Fibroblast of lung (primary cell): Measurements from ENCODE around the gene TGFB1. TPM values are rescaled to one million over a fixed set of nuclear protein-coding genes. Genes with fewer than 3 reads are reported as not detected.
A peak's percentile ranks its signal among the peaks of the same experiment; 100 is the strongest.

Experiments used
- DNase-seq, 2 donors: peaks; one replicate each; pipeline versions ENCODE4 v3.0.0 to v3.0.0-alpha.2; 2010; ENCODE audit warnings: low read depth in 2 of 2
- H2AFZ ChIP-seq: 2 replicates; pipeline ENCODE4 v1.5.1; 2012; ENCODE audit warnings: low read length, control low read depth, inconsistent platforms
- H3K27ac ChIP-seq: 2 replicates; pipeline ENCODE4 v1.5.1; 2011; ENCODE audit warnings: low read length, control low read depth; ENCODE audit not compliant: insufficient read depth
- H3K27me3 ChIP-seq: 2 replicates; pipeline ENCODE4 v1.5.1; 2011; ENCODE audit warnings: mild to moderate bottlenecking, low read length; ENCODE audit not compliant: control insufficient read depth, insufficient read depth
- H3K36me3 ChIP-seq: 2 replicates; pipeline ENCODE4 v1.5.1; 2011; ENCODE audit warnings: low read length; ENCODE audit not compliant: control insufficient read depth, insufficient read depth
- H3K4me1 ChIP-seq: 2 replicates; pipeline ENCODE4 v1.5.1; 2011; ENCODE audit warnings: low read length; ENCODE audit not compliant: control insufficient read depth, insufficient read depth; ENCODE audit errors: extremely low read depth
- H3K4me2 ChIP-seq: 2 replicates; pipeline ENCODE4 v1.5.1; 2011; ENCODE audit warnings: low read length, control low read depth; ENCODE audit not compliant: insufficient read depth; ENCODE audit errors: extremely low read depth
- H3K4me3 ChIP-seq, 4 experiments: fragments of 200-600 bp in 1 of 4; sonication (generic) in 1 of 4; replicated peaks in 1 of 4; 2 replicates each; pipeline ENCODE4 v1.5.1; 2011 to 2016; ENCODE audit warnings: low read length in 4 of 4, low read depth in 3 of 4, mild to moderate bottlenecking in 3 of 4, control low read depth in 2 of 4, inconsistent platforms in 1 of 4, mixed read lengths in 1 of 4; ENCODE audit not compliant: insufficient read depth in 1 of 4; ENCODE audit errors: control extremely low read depth in 1 of 4
- H3K79me2 ChIP-seq: 2 replicates; pipeline ENCODE4 v1.5.1; 2012; ENCODE audit warnings: mild to moderate bottlenecking, low read length, inconsistent platforms; ENCODE audit not compliant: control insufficient read depth, insufficient read depth
- H3K9ac ChIP-seq: 2 replicates; pipeline ENCODE4 v1.5.1; 2011; ENCODE audit warnings: mild to moderate bottlenecking, low read length, control low read depth; ENCODE audit not compliant: insufficient read depth
- H3K9me3 ChIP-seq: 2 replicates; pipeline ENCODE4 v1.5.1; 2012; ENCODE audit warnings: low read depth, low read length; ENCODE audit not compliant: control insufficient read depth, insufficient read depth
- H4K20me1 ChIP-seq: 2 replicates; pipeline ENCODE4 v1.5.1; 2011; ENCODE audit warnings: low read length; ENCODE audit not compliant: control insufficient read depth, insufficient read depth; ENCODE audit errors: extremely low read depth
- CTCF ChIP-seq, 2 donors: IDR thresholded peaks in 1 of 2; conservative IDR thresholded peaks in 1 of 2; 1 replicate in 1 of 2; 2 replicates in 1 of 2; pipeline ENCODE4 v1.5.1; 2011 to 2012; ENCODE audit warnings: low read length in 2 of 2, control low read depth in 1 of 2, inconsistent platforms in 1 of 2, low read depth in 1 of 2, mild to moderate bottlenecking in 1 of 2
- EZH2 ChIP-seq: IDR thresholded peaks from 2 replicates; pipeline ENCODE4 v1.5.1; 2012; ENCODE audit warnings: low read length, control low read depth, mild to moderate bottlenecking; ENCODE audit errors: missing control alignments
- polyA minus RNA-seq: library from RNA; depleted of rRNA, polyadenylated mRNA; stranded (reverse); fragments of >200 nt; gene quantifications from 2 replicates; pipeline ENCODE4 v1.2.3, GENCODE V29; 2011; ENCODE audit warnings: low replicate concordance
- polyA plus RNA-seq, 2 donors: library from polyadenylated mRNA; depleted of rRNA in 1 of 2; stranded (reverse) in 1 of 2; unstranded in 1 of 2; fragments of >200 nt; gene quantifications; 2 replicates each; pipeline ENCODE4 v1.2.1, GENCODE V29; 2011 to 2012; ENCODE audit warnings: missing spikeins in 1 of 2
- total RNA-seq: library from RNA; depleted of rRNA; stranded (reverse); fragments of >200 nt; gene quantifications from 2 replicates; pipeline ENCODE4 v1.2.1, GENCODE V29; 2014

TGFB1 gene
- 6.7 and 14.4 TPM in 2 replicates for total RNA-seq
- polyA plus RNA-seq = 4.2 and 6.6 TPM in 2 replicates
- polyA plus RNA-seq (2012) = 40.5 and 59.2 TPM in 2 replicates
- 43.0 and 58.8 TPM in 2 replicates for polyA minus RNA-seq

GRCh38 chr19:41353466-41354342, at the start of gene TGFB1:
Gene TGFB1, minus strand, starts transcription at chr19:41353922. Its CDS starts 878 bp downstream, at chr19:41353044.
- Histone ChIP-seq H3K4me2 (peak within 1 kb of the TSS; percentile 98), H3K9me3 (no peaks in the 10 kb centered on the region), H3K36me3 (no peaks in the 10 kb centered on the region), H3K4me1 (peaks cover 5% of the 10 kb centered on the region), H3K79me2 (peaks cover 28% of the 10 kb centered on the region), H3K4me3 (peak within 1 kb of the TSS; percentile 80 to 92 (median 87)), H3K27ac (peak within 1 kb of the TSS; percentile 67), H4K20me1 (peaks cover 1% of the 10 kb centered on the region), H2AFZ (no peak within 1 kb of the TSS), H3K9ac (peak within 1 kb of the TSS; percentile 69), H3K27me3 (no peaks in the 10 kb centered on the region)
- peak; percentile 85 to 86 for DNase-seq
- TF ChIP-seq CTCF (conservative IDR thresholded peaks at IDR 0.05 in 1 of 2, IDR thresholded peaks at IDR 0.05 in 1 of 2; ENCODE audit: low read depth in 1 of 2, low read length in 2 of 2) = peak; percentile 80 to 83
- TF ChIP-seq EZH2 = no peak

GRCh38 chr19:41402010-41402409, 48.3 kb upstream of the TGFB1 start:
- Histone ChIP-seq H3K79me2 (peaks cover 7% of the 10 kb centered on the region), H3K4me2 (no peak overlapping the region), H3K9me3 (no peaks in the 10 kb centered on the region), H3K27me3 (no peaks in the 10 kb centered on the region), H3K4me3 (no peak overlapping the region), H3K9ac (no peak overlapping the region), H4K20me1 (no peaks in the 10 kb centered on the region), H3K4me1 (peaks cover 4% of the 10 kb centered on the region), H3K36me3 (no peaks in the 10 kb centered on the region), H3K27ac (no peak overlapping the region), H2AFZ (no peak overlapping the region)
- DNase-seq = no peak
- no peak for TF ChIP-seq EZH2

DNA sequence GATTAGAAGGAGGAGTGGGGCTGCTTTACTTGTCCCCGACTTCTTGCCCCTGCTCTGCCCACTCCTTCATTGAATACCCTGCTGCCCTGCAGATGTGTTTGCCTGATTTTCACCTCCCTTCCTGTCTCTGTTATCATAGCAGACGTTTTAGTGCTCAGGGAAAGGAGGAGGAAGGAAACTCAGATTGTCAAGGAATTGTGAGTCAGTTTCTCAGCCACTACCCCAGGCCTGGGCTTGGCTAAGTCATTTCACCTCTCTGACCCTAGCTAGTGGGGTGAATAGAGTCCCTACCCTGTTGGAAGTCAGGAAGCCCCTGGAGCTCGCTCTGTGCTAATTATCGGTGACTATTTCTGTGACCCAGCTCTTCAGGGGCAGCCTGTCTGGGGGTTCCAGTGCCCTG, 47.8 kb upstream of the TGFB1 start:
- H3K9ac ChIP-seq = no peak overlapping the region
- no peaks in the 10 kb centered on the region for H3K9me3 ChIP-seq
- H3K27ac ChIP-seq = no peak overlapping the region
- TF ChIP-seq CTCF (conservative IDR thresholded peaks at IDR 0.05 in 1 of 2, IDR thresholded peaks at IDR 0.05 in 1 of 2; ENCODE audit: low read depth in 1 of 2, low read length in 2 of 2) = no peak
- TF ChIP-seq EZH2 = no peak
- no peaks in the 10 kb centered on the region for H4K20me1 ChIP-seq
- no peak overlapping the region for H2AFZ ChIP-seq
- no peaks in the 10 kb centered on the region for H3K36me3 ChIP-seq
- no peaks in the 10 kb centered on the region for H3K27me3 ChIP-seq
- DNase-seq = no peak
- no peak overlapping the region for H3K4me2 ChIP-seq
- H3K4me1 ChIP-seq = peaks cover 4% of the 10 kb centered on the region
- H3K4me3 ChIP-seq = no peak overlapping the region
- H3K79me2 ChIP-seq = peaks cover 7% of the 10 kb centered on the region
